ENCODE results near the gene P2RY12.

P2RY12 gene

DNA sequence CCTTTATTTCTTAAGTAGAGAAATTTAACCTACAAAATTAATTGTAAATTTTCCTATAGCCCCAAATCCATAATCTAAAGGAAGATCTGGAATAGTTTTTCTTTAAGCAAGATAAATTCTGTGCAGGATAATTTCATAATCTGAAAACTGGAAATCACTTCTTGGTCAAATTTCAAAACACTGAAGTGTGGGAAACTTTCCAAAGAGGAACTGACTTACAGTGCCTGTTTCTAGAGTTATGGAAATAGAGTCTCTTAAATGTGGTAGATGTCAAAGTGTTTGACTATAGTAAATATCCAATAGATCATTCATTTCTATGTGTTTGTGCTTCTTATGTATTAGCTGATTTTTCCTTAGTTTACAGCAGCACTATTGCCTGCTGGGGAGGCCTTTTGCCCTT lies 53.7 kb downstream of the P2RY12 start:
- no peak for DNase-seq (ENCODE audit: extremely low read depth, insufficient read length)
- no peaks in the 10 kb centered on the region for H3K27me3 ChIP-seq (replicated peaks; ENCODE audit: control insufficient read depth, insufficient read depth, low read length)
- no peaks in the 10 kb centered on the region for H3K36me3 ChIP-seq (ENCODE audit: control insufficient read depth, insufficient read depth, low read length)
- no peak overlapping the region for H3K4me3 ChIP-seq (replicated peaks; ENCODE audit: low read depth, low read length)
- TF ChIP-seq, protein P1, sequence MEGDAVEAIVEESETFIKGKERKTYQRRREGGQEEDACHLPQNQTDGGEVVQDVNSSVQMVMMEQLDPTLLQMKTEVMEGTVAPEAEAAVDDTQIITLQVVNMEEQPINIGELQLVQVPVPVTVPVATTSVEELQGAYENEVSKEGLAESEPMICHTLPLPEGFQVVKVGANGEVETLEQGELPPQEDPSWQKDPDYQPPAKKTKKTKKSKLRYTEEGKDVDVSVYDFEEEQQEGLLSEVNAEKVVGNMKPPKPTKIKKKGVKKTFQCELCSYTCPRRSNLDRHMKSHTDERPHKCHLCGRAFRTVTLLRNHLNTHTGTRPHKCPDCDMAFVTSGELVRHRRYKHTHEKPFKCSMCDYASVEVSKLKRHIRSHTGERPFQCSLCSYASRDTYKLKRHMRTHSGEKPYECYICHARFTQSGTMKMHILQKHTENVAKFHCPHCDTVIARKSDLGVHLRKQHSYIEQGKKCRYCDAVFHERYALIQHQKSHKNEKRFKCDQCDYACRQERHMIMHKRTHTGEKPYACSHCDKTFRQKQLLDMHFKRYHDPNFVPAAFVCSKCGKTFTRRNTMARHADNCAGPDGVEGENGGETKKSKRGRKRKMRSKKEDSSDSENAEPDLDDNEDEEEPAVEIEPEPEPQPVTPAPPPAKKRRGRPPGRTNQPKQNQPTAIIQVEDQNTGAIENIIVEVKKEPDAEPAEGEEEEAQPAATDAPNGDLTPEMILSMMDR (IDR thresholded peaks at IDR 0.05; ENCODE audit: insufficient read depth, low read length, poor library complexity, severe bottlenecking), result no peak

DNA sequence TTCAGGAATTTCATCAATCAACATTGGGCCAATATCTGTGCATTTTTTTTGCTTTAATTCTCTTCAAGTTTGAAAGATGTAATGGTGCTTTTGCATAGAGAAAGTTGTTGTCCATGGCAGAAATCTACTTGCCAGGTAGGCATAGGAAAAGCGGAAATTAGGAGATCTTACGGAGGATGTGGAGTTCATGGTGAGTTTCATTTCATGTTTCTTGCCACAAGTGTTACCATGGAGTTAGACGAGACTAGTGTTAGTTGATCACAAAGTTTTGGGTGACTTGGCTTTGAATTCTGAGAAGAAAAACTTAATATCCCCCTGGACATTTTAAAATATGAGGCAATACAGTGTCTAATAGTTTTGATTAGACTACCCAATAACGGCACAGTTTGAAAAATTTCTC lies 54.2 kb downstream of the P2RY12 start:
- DNase-seq (ENCODE audit: extremely low read depth, insufficient read length), result no peak
- H3K36me3 ChIP-seq (ENCODE audit: control insufficient read depth, insufficient read depth, low read length), result no peaks in the 10 kb centered on the region
- H3K4me3 ChIP-seq (replicated peaks; ENCODE audit: low read depth, low read length), result no peak overlapping the region
- TF ChIP-seq, protein P1 (IDR thresholded peaks at IDR 0.05; ENCODE audit: insufficient read depth, low read length, poor library complexity, severe bottlenecking), result no peak
- H3K27me3 ChIP-seq (replicated peaks; ENCODE audit: control insufficient read depth, insufficient read depth, low read length), result no peaks in the 10 kb centered on the region

DNA sequence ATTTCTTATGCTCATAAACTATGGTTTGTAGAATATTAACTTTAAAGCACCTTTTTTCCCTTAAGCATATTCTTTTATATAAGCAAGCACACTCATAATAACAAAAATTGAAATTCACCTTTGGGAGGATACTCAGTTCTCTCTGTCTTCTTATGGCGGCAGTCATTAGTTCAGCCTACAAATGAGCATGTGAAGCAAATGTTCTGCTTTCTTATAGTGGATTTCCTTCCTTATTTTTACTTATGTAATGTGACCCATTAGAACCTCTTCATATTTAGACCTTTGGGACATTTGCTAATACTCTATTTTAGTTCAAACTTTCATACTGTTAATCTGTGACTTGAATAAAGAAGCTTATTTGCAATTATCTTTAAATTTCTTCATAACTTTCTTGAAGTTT lies 55.2 kb downstream of the P2RY12 start, which contains the start of gene P2RY13:
TSS of gene P2RY13 (minus strand) at position 187 of the 400 bp plus-strand sequence. CDS start at position 166, 21 bp downstream.
- no peak for DNase-seq (ENCODE audit: extremely low read depth, insufficient read length)
- no peak within 1 kb of the TSS for H3K4me3 ChIP-seq (replicated peaks; ENCODE audit: low read depth, low read length)

DNA sequence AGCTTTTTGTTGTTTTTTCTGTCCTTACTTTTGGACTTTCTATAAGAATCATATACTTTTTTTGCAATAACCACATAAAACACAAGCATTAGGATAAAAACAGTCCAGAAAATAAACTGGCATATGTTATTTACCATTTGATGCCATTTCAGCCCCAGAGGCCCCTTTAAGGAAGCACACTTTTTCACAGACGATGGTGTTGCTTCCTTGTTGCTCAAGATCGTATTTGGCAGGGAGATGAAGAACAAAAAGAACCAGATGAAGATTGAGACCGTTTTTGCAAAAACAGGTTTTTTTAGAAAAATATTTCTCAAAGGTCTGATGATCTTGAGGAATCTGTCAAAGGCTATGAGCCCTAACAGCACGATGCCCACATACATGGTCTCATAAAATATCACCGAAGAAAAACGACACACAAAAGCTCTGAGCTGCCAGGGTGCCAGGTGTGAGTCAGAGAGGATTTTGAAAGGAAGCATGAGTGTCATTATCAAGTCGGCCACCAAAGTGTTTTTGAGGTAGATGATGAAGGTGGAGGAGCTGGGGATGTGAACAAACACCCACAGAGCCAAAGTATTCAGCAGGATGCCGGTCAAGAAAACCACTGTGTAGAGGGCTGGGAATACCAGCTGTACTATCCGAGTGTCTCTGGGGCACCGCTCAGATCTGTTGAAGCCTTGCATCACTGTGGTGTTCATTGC lies 56.1 kb downstream of the P2RY12 start:
- Histone ChIP-seq H3K4me3 (replicated peaks; ENCODE audit: low read depth, low read length) (no peak overlapping the region), H3K36me3 (ENCODE audit: control insufficient read depth, insufficient read depth, low read length) (no peaks in the 10 kb centered on the region), H3K27me3 (replicated peaks; ENCODE audit: control insufficient read depth, insufficient read depth, low read length) (no peaks in the 10 kb centered on the region)
- DNase-seq (ENCODE audit: extremely low read depth, insufficient read length), result no peak
- TF ChIP-seq, protein P1 (IDR thresholded peaks at IDR 0.05; ENCODE audit: insufficient read depth, low read length, poor library complexity, severe bottlenecking), result no peak

More for the DNA sequence above, 55.2 kb downstream of the P2RY12 start, which contains the start of gene P2RY13:
- Histone ChIP-seq H3K27me3 (replicated peaks; ENCODE audit: control insufficient read depth, insufficient read depth, low read length) (no peaks in the 10 kb centered on the region), H3K36me3 (ENCODE audit: control insufficient read depth, insufficient read depth, low read length) (no peaks in the 10 kb centered on the region)
- TF ChIP-seq, protein P1 (IDR thresholded peaks at IDR 0.05; ENCODE audit: insufficient read depth, low read length, poor library complexity, severe bottlenecking), result no peak

DNA sequence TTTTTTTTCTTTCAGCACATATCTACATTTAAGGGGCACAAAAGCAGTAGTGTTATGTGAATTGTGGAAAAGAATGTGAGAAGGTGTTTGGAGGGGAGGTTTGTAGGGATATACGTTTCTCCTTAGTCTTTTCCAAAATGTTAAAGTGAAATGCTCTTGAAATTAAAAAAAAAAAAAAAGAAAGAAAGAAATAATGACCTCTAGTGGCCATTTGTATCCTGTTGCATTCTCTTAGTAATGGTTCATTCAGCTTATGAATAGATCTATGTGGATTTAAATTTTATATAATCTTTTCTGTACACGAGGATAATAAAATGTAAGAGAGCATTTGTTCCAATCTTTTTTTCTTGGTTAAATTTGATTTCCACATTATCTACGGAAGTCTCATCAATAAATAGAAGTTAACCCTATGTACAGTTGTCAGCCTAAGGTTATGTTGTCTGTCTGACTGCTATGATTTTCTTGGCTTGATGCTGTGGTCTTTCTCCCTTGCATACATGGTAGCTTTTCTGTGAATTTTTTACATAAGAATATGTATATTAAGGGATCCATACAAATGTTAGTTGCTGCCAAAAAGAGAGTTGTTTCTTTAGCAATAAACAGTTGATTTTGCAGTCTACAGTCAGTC lies 56.9 kb downstream of the P2RY12 start:
- TF ChIP-seq, protein P1 (IDR thresholded peaks at IDR 0.05; ENCODE audit: insufficient read depth, low read length, poor library complexity, severe bottlenecking), result peak; percentile 49
- Histone ChIP-seq H3K4me3 (replicated peaks; ENCODE audit: low read depth, low read length) (no peak overlapping the region), H3K27me3 (replicated peaks; ENCODE audit: control insufficient read depth, insufficient read depth, low read length) (no peaks in the 10 kb centered on the region; the same call in 1 of the 2 replicates), H3K36me3 (ENCODE audit: control insufficient read depth, insufficient read depth, low read length) (no peaks in the 10 kb centered on the region)
- no peak for DNase-seq (ENCODE audit: extremely low read depth, insufficient read length)

Measured in GM06990 (cell line).